Fibroblast of mammary gland (primary cell): ENCODE results near the gene MYO15A.
A peak's percentile ranks its signal among the peaks of the same experiment; 100 is the strongest.

Source experiments
- DNase-seq: peaks from one replicate; pipeline ENCODE4 v3.0.0-alpha.2; 2010; ENCODE audit warnings: low read depth
- H3K4me3 ChIP-seq: 2 replicates; pipeline ENCODE4 v1.5.1; 2011; ENCODE audit warnings: low read depth, mild to moderate bottlenecking, low read length, moderate library complexity; ENCODE audit not compliant: control insufficient read depth
- CTCF ChIP-seq: conservative IDR thresholded peaks from 2 replicates; pipeline ENCODE4 v1.5.1; 2011; ENCODE audit warnings: low read depth, low read length, inconsistent platforms; ENCODE audit not compliant: control insufficient read depth, insufficient read depth

Gene MYO15A

DNA sequence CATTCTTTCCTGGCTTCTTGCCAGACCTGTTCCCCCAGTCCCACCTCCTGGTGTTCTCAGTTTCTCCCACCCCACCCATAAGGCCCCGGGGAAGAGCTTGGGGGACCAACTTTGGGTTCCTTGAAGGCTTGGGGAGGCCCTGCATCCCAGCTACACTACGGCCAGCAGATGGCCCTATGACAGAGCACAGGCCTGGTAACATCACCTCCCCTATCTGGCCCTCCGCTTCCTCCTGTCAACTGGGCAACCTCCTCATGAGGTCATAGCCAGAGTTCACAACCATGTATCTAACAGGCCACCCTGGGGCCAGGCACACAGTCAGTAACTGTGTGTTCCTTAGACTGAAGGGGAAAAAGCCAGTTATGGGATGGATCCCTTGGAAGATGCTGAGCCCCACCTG, 31.4 kb downstream of the MYO15A start:
- peak; percentile 39 for TF ChIP-seq CTCF
- peak; percentile 42 for DNase-seq

GRCh38 chr17:18140648-18141047, 32.1 kb downstream of the MYO15A start:
- DNase-seq: no peak
- no peak for TF ChIP-seq CTCF
- H3K4me3 ChIP-seq: no peak overlapping the region

More for the DNA sequence above, 31.4 kb downstream of the MYO15A start:
- no peak overlapping the region for H3K4me3 ChIP-seq

DNA sequence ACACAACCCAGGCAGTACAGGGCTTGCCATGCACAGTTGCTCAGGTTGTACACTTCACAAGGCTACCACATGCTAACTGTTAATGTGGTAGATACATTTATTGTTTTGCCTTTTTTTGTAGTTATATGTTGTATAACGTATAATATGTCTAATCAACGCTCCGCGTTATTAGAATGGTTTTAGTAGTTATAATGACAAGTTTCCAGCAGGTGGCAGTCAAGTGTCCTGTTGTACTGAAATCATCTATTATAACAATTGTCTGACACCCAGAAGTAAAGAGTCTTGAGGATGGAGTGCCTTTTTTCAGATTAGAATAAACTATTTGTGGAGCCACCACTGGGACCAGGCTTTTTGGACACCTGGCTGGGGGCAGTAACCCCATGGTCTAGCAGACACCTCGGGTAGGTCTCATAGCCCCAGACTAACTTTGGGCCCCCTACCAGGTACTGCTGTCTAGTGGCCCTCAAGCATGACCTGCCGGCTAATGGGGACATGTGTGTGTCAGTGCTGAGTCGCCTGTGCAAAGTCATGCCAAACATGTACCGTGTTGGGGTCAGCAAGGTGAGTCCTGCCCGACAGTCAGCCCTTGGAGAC, 32.8 kb downstream of the MYO15A start:
- peak; percentile 66 for DNase-seq
- H3K4me3 ChIP-seq: no peak overlapping the region
- peak; percentile 59 for TF ChIP-seq CTCF

GRCh38 chr17:18142417-18142816, 33.9 kb downstream of the MYO15A start:
- TF ChIP-seq CTCF: no peak
- H3K4me3 ChIP-seq: no peak overlapping the region
- no peak for DNase-seq

DNA sequence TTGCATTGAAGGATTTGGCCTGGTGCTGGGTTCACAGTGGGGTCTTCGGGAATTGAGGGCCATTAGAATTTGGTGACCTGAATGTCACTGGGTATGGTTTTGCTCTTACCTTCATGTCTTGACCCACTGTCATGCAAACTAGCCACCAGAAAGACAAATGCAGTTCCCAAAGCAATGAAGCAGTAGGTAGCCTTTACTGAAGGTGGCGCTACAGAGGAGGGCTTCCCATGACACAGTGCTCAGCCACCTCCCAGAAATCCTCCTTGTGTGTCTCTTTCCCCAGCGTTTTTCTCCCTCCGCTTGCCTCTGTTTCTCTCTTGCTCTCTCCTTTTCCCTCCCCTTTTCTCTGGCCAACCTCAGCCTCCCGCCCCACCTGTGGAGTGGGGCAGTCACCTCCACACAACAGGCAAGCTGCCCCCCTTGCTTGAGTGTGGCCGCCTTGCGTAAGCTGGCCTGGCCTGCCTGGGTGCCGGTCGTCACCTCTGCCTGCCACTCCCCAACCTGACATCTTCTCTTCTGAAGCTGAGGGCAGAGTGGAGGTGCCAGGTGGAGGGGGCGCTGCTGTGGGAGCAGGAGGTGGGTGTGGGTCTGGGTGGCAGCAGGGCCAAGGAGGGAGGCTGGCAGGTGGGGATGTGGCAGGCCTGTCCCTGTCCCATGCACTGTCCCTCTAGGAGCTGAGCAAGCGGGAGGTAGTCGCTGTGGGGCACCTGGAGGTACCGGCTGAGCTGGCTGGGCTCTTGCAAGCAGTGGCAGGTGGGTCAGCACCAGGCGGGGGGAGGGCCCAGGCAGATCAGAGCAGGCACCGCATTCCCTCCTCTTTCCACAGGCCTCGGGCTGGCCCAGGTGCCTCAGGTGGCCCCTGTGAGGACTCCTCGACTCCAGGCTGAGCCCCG, 34.7 kb downstream of the MYO15A start:
- peak; percentile 30 for DNase-seq
- H3K4me3 ChIP-seq: no peak overlapping the region
- TF ChIP-seq CTCF: peak; percentile 47

DNA sequence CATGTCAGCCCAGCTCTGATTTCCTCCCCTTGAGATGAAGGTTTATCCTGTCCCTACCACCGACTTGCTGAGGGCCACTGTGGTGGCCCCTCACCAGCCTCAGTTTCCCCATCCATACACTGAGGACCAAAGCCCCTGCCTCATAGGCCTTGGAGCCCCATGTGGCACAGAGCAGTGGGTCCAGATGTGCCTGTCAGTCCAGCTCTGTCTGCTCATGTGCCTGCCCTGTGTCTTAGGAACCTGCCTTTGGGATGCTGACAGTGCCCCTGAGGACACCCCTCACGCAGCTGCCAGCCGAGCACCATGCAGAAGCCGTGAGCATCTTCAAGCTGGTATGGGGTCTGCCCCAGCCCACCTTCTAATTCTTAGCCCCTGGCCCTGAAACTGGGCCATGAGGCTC, 35.7 kb downstream of the MYO15A start:
- no peak for DNase-seq
- H3K4me3 ChIP-seq: no peak overlapping the region
- no peak for TF ChIP-seq CTCF
